Sciatic nerve (tissue), 2 donors: ENCODE data around the gene WNT9B. TPM values are rescaled to one million over a fixed set of nuclear protein-coding genes. Genes with fewer than 3 reads are reported as not detected.
"Not testable (repeated sequence)": the region's sequence is repeated elsewhere in the genome, so short reads cannot be mapped to it uniquely, and the experiment has no call there.

Experiments
- ATAC-seq: fragments of 200-7000 bp; cut with Tn5 transposase; one replicate; pipeline ENCODE4 v1.9.1; 2020; ENCODE audit warnings: mild to moderate bottlenecking, moderate library complexity
- DNase-seq: peaks from one replicate; pipeline ENCODE4 v3.0.0-alpha.2; 2020; ENCODE audit warnings: low spot score
- intact Hi-C: fragments of 100-400 bp; cut with DNase I; formaldehyde crosslinking; loops from one replicate; pipeline ENCODE4 v1.14.2; 2022
- total RNA-seq: library from RNA; stranded (reverse); fragmentation: NEBNext Ultra II Directional; extraction: Animal tissue kit (Norgen Biotek cat#: 25700); gene quantifications from one replicate; pipeline ENCODE4 v1.2.1, GENCODE V29; 2021
- donor health status: DM: no; HTN: no; CAD: no.
- donor health status: DM: no; HTN: no; CAD: no.

Gene WNT9B
- total RNA-seq, 1 donor from 2014 or later = not detected

GRCh38 chr17:46894476-46895151, 43.2 kb downstream of the WNT9B start:
- ATAC-seq = no peak

GRCh38 chr17:46895171-46895570, 43.8 kb downstream of the WNT9B start:
- intact Hi-C loops = no loop called here
- DNase-seq = no peak
- ATAC-seq = no peak

More at GRCh38 chr17:46894476-46895151, 43.2 kb downstream of the WNT9B start:
- intact Hi-C loops = no loop called here
- no peak for DNase-seq

- DNase-seq = no peak
- no peak for ATAC-seq
- intact Hi-C loops = no loop called here
These were observed 45.6 kb downstream of the WNT9B start for GRCh38 chr17:46896991-46897390.

- intact Hi-C loops = no loop called here
- no peak for ATAC-seq
- no peak for DNase-seq
These were observed 47.0 kb downstream of the WNT9B start for GRCh38 chr17:46898364-46898763.

- ATAC-seq (no peak), DNase-seq (no peak)
- intact Hi-C loops = no loop called here
These were observed 47.5 kb downstream of the WNT9B start for GRCh38 chr17:46898860-46899259.

- intact Hi-C loops = no loop called here
- ATAC-seq (no peak), DNase-seq (no peak)
These were observed 49.9 kb downstream of the WNT9B start for GRCh38 chr17:46901291-46901690.

GRCh38 chr17:46903762-46904672, 52.6 kb downstream of the WNT9B start:
- DNase-seq = no peak
- intact Hi-C loops = no loop called here
- no peak for ATAC-seq

GRCh38 chr17:46908068-46908737, 56.8 kb downstream of the WNT9B start:
- ATAC-seq (no peak), DNase-seq (no peak)
- intact Hi-C loops = no loop called here

- DNase-seq = no peak
- intact Hi-C loops = no loop called here
- ATAC-seq = no peak
These were observed 59.0 kb downstream of the WNT9B start for GRCh38 chr17:46910179-46910927.

- intact Hi-C loops = no loop called here
- ATAC-seq (no peak), DNase-seq (no peak)
These were observed 59.9 kb downstream of the WNT9B start for GRCh38 chr17:46911311-46911710.

GRCh38 chr17:46915596-46915995, 64.2 kb downstream of the WNT9B start:
- ATAC-seq = no peak
- intact Hi-C loops = no loop called here
- no peak for DNase-seq

GRCh38 chr17:46916211-46916610, 64.8 kb downstream of the WNT9B start:
- DNase-seq (no peak), ATAC-seq (no peak)
- intact Hi-C loops = no loop called here

- DNase-seq (no peak), ATAC-seq (no peak)
- intact Hi-C loops = no loop called here
These were observed 65.2 kb downstream of the WNT9B start for GRCh38 chr17:46916623-46917022.

- no peak for ATAC-seq
- intact Hi-C loops = no loop called here
These were observed 65.7 kb downstream of the WNT9B start for GRCh38 chr17:46917041-46917440.

GRCh38 chr17:46917516-46917915, 66.1 kb downstream of the WNT9B start:
- intact Hi-C loops = no loop called here
- DNase-seq (no peak), ATAC-seq (no peak)

More at GRCh38 chr17:46917041-46917440, 65.7 kb downstream of the WNT9B start:
- no peak for DNase-seq

GRCh38 chr17:46921962-46922361, 70.6 kb downstream of the WNT9B start:
- DNase-seq, intact Hi-C loops, ATAC-seq: not testable (repeated sequence)

GRCh38 chr17:46922487-46922803, 71.1 kb downstream of the WNT9B start:
- ATAC-seq = peak; percentile 40
- DNase-seq = no peak
- intact Hi-C loops = no loop called here

GRCh38 chr17:46922804-46923635, 71.6 kb downstream of the WNT9B start, which contains the start of gene GOSR2:
Gene GOSR2 (plus strand): TSS chr17:46923160. CDS start chr17:46923193, 33 bp downstream.
- DNase-seq (peak; percentile 91), ATAC-seq (peak; percentile 99)
- intact Hi-C loops = no loop called here
